ENCODE results near the gene SPATA46. TPM values are rescaled to one million over a fixed set of nuclear protein-coding genes. Genes with fewer than 3 reads are reported as not detected.
A peak's percentile ranks its signal among the peaks of the same experiment; 100 is the strongest.
"Not testable (repeated sequence)": the region's sequence is repeated elsewhere in the genome, so short reads cannot be mapped to it uniquely, and the experiment has no call there.

SPATA46 gene
- polyA plus RNA-seq, 1 donor = 1.2 TPM

GRCh38 chr1:162357681-162358266, 18.9 kb downstream of the SPATA46 start:
- WGBS (ENCODE audit: insufficient coverage, low lambda C conversion rate) = no CpG with 5 or more reads among the region's 5 CpGs
- peaks cover 6% of the 10 kb centered on the region for H3K36me3 ChIP-seq (ENCODE audit: control insufficient read depth, insufficient read depth, low read length)

DNA sequence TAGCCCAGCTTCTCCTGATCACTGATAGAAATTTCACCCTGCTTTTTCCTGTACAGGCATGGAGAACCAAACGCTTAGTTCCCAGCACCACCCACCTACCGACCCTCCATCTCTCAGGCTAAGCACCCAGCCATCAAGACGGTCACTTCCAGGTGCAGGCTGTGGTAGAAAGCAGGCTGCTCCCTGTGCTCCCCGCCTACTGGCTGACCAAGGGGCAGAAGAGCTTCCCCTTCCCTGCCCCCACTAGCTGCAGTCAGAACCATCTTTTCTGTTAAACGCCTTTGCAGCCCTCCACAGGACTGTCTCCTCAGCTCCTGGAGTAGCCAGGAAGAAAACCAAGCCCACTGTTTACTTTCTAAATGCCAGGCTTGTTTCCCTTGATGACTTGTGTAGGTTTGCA, 23.0 kb downstream of the SPATA46 start:
- Histone ChIP-seq H3K27me3 (ENCODE audit: control insufficient read depth, insufficient read depth, low read length) (no peaks in the 10 kb centered on the region), H3K9me3 (ENCODE audit: control insufficient read depth, low read depth, low read length) (no peaks in the 10 kb centered on the region), H3K27ac (ENCODE audit: low read length) (no peak overlapping the region), H3K4me1 (ENCODE audit: control insufficient read depth, insufficient read depth, low read length) (peaks cover 36% of the 10 kb centered on the region), H3K4me3 (ENCODE audit: low read length) (no peak overlapping the region), H3K36me3 (ENCODE audit: control insufficient read depth, insufficient read depth, low read length) (no peaks in the 10 kb centered on the region)
- DNase-seq = no peak
- no CpG with 5 or more reads among the region's 5 CpGs for WGBS (ENCODE audit: insufficient coverage, low lambda C conversion rate)

More at GRCh38 chr1:162357681-162358266, 18.9 kb downstream of the SPATA46 start:
- H3K4me3 ChIP-seq (ENCODE audit: low read length) = no peak overlapping the region
- H3K9me3 ChIP-seq (ENCODE audit: control insufficient read depth, low read depth, low read length) = no peaks in the 10 kb centered on the region
- peak; percentile 41 to 48 for DNase-seq
- peaks cover 15% of the 10 kb centered on the region for H3K4me1 ChIP-seq (ENCODE audit: control insufficient read depth, insufficient read depth, low read length)
- no peak overlapping the region for H3K27ac ChIP-seq (ENCODE audit: low read length)
- H3K27me3 ChIP-seq (ENCODE audit: control insufficient read depth, insufficient read depth, low read length) = no peaks in the 10 kb centered on the region

DNA sequence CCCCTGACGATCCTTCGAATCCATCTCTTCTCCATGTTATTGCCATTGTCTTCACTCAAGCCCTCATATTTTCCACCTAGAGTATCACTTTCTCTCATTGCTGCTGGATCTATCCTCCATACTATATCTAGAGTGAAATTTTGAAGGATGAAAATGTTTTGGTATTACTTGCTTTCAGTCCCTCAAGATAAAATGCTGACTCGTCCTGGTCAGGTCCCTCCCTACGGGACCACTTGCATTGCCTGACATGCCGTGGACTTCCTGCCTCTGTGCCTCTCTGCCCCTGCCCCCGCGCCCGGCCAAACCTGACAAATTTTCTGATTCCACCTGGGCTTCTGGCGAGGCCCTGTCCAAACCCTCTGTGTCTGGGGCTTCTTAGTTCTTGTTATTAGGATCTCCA, 23.6 kb downstream of the SPATA46 start:
- no peak for DNase-seq
- H3K27me3 ChIP-seq (ENCODE audit: control insufficient read depth, insufficient read depth, low read length) = no peaks in the 10 kb centered on the region
- no peaks in the 10 kb centered on the region for H3K36me3 ChIP-seq (ENCODE audit: control insufficient read depth, insufficient read depth, low read length)
- WGBS (ENCODE audit: insufficient coverage, low lambda C conversion rate) = 80% methylated on average over 1 of the region's 9 CpGs
- H3K27ac ChIP-seq (ENCODE audit: low read length) = no peak overlapping the region
- no peak overlapping the region for H3K4me3 ChIP-seq (ENCODE audit: low read length)
- H3K9me3 ChIP-seq (ENCODE audit: control insufficient read depth, low read depth, low read length) = no peaks in the 10 kb centered on the region
- peaks cover 40% of the 10 kb centered on the region for H3K4me1 ChIP-seq (ENCODE audit: control insufficient read depth, insufficient read depth, low read length)

DNA sequence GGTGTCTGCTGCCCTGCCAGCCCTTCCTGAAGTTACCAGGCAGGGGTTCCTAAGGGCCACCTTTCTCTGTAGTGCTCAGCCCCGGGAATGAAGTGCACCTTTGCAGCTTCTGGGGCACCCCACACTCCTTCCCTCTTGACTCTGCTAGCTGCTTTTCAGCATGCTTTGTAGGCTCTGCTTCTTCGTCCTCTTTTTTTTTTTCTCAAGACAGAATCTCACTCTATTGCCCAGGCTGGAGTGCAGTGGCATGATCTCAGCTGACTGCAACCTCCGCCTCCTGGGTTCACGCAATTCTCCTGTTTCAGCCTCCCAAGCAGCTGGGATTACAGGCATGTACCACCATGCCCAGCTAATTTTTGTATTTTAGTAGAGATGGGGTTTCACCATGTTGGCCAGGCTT, 24.8 kb downstream of the SPATA46 start:
- not testable (repeated sequence) for DNase-seq; H3K9me3 ChIP-seq (ENCODE audit: control insufficient read depth, low read depth, low read length); H3K36me3 ChIP-seq (ENCODE audit: control insufficient read depth, insufficient read depth, low read length); H3K27me3 ChIP-seq (ENCODE audit: control insufficient read depth, insufficient read depth, low read length); H3K4me3 ChIP-seq (ENCODE audit: low read length)
- Histone ChIP-seq H3K27ac (ENCODE audit: low read length) (peak overlapping the region; percentile 16), H3K4me1 (ENCODE audit: control insufficient read depth, insufficient read depth, low read length) (peaks cover 52% of the 10 kb centered on the region)
- WGBS (ENCODE audit: insufficient coverage, low lambda C conversion rate) = 80% methylated on average over 1 of the region's 4 CpGs

GRCh38 chr1:162351246-162351842, 25.3 kb downstream of the SPATA46 start:
- Histone ChIP-seq H3K27ac (ENCODE audit: low read length) (peak overlapping the region; percentile 16), H3K4me1 (ENCODE audit: control insufficient read depth, insufficient read depth, low read length) (peaks cover 54% of the 10 kb centered on the region), H3K27me3 (ENCODE audit: control insufficient read depth, insufficient read depth, low read length) (no peaks in the 10 kb centered on the region), H3K4me3 (ENCODE audit: low read length) (no peak overlapping the region), H3K36me3 (ENCODE audit: control insufficient read depth, insufficient read depth, low read length) (no peaks in the 10 kb centered on the region), H3K9me3 (ENCODE audit: control insufficient read depth, low read depth, low read length) (no peaks in the 10 kb centered on the region)
- peak; percentile 16 to 32 for DNase-seq
- 25% methylated on average over 4 of the region's 6 CpGs for WGBS (ENCODE audit: insufficient coverage, low lambda C conversion rate)

DNA sequence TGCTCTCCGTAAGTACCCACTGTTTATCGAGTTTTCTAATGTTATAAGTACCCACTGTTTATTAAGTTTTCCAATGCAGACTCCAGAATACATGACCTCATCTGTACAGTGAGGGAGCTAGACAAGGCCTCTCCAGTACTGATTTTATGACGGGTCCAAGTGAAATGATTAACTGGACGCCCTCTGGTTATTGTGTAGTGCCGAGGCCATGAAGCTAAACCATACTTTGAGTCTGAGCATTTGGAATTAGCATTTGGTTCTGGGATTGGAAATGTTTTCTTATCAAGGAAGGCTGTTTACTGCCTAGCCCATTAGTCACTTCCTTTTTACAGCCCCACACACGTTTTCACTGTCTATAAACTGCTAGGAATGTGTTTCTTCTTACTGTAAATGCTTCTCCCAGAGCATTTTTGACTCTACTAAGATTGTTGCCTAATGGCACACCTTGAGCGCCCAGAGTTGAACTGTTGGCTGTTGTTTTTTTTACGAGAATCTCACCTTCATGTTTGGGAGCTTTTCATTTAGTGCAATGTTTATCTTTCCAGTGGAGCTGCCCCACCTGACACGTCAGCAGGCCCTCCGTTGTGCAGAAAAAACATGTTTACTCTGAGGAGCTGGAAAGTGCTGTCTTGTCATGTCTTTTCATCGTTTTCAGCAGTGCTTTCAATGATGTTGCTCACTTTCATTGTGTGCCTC, 26.9 kb downstream of the SPATA46 start:
- 0% methylated on average over 1 of the region's 11 CpGs for WGBS (ENCODE audit: insufficient coverage, low lambda C conversion rate)
- Histone ChIP-seq H3K27me3 (ENCODE audit: control insufficient read depth, insufficient read depth, low read length) (no peaks in the 10 kb centered on the region), H3K4me1 (ENCODE audit: control insufficient read depth, insufficient read depth, low read length) (peaks cover 49% of the 10 kb centered on the region), H3K27ac (ENCODE audit: low read length) (peak overlapping the region; percentile 78), H3K9me3 (ENCODE audit: control insufficient read depth, low read depth, low read length) (no peaks in the 10 kb centered on the region), H3K36me3 (ENCODE audit: control insufficient read depth, insufficient read depth, low read length) (no peaks in the 10 kb centered on the region), H3K4me3 (ENCODE audit: low read length) (no peak overlapping the region)
- DNase-seq = peak; percentile 86 to 95

GRCh38 chr1:162347281-162347680, 29.4 kb downstream of the SPATA46 start:
- H3K36me3 ChIP-seq (ENCODE audit: control insufficient read depth, insufficient read depth, low read length) = no peaks in the 10 kb centered on the region
- peak overlapping the region; percentile 24 for H3K27ac ChIP-seq (ENCODE audit: low read length)
- no peak overlapping the region for H3K4me3 ChIP-seq (ENCODE audit: low read length)
- WGBS (ENCODE audit: insufficient coverage, low lambda C conversion rate) = 29% methylated on average over 2 of the region's 3 CpGs
- no peaks in the 10 kb centered on the region for H3K9me3 ChIP-seq (ENCODE audit: control insufficient read depth, low read depth, low read length)
- H3K27me3 ChIP-seq (ENCODE audit: control insufficient read depth, insufficient read depth, low read length) = no peaks in the 10 kb centered on the region
- H3K4me1 ChIP-seq (ENCODE audit: control insufficient read depth, insufficient read depth, low read length) = peaks cover 39% of the 10 kb centered on the region
- DNase-seq = peak; percentile 19 to 50

DNA sequence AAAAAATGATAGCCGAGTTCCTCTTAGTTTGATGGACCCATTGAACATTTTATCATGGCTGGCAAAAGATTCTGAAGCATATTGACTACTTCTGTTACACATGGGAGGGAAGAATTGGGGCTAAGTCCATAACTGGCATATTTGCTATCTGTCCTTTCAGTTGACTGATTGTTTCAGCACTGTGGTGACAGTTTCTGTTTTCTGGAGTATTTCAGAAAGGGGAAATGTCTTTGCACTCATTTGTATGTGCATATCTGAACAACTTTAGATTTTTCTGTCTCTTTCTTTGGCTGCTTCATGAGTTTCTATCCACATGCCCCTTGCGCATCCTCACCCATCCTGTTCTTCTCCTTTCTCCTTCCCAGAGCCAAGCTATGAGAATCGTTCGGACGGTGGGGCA, 33.2 kb downstream of the SPATA46 start:
- peaks cover 16% of the 10 kb centered on the region for H3K4me1 ChIP-seq (ENCODE audit: control insufficient read depth, insufficient read depth, low read length)
- H3K9me3 ChIP-seq (ENCODE audit: control insufficient read depth, low read depth, low read length) = no peaks in the 10 kb centered on the region
- no peaks in the 10 kb centered on the region for H3K27me3 ChIP-seq (ENCODE audit: control insufficient read depth, insufficient read depth, low read length)
- H3K36me3 ChIP-seq (ENCODE audit: control insufficient read depth, insufficient read depth, low read length) = no peaks in the 10 kb centered on the region
- H3K4me3 ChIP-seq (ENCODE audit: low read length) = no peak overlapping the region
- DNase-seq = no peak
- no peak overlapping the region for H3K27ac ChIP-seq (ENCODE audit: low read length)
- WGBS (ENCODE audit: insufficient coverage, low lambda C conversion rate) = no CpG with 5 or more reads among the region's 5 CpGs

- no peak for DNase-seq
- WGBS (ENCODE audit: insufficient coverage, low lambda C conversion rate) = no CpG with 5 or more reads among the region's 1 CpG
- H3K4me1 ChIP-seq (ENCODE audit: control insufficient read depth, insufficient read depth, low read length) = peaks cover 8% of the 10 kb centered on the region
- H3K4me3 ChIP-seq (ENCODE audit: low read length) = no peak overlapping the region
- H3K9me3 ChIP-seq (ENCODE audit: control insufficient read depth, low read depth, low read length) = no peaks in the 10 kb centered on the region
- no peaks in the 10 kb centered on the region for H3K36me3 ChIP-seq (ENCODE audit: control insufficient read depth, insufficient read depth, low read length)
- no peaks in the 10 kb centered on the region for H3K27me3 ChIP-seq (ENCODE audit: control insufficient read depth, insufficient read depth, low read length)
- no peak overlapping the region for H3K27ac ChIP-seq (ENCODE audit: low read length)
These were observed 34.1 kb downstream of the SPATA46 start for GRCh38 chr1:162342452-162342983.

DNA sequence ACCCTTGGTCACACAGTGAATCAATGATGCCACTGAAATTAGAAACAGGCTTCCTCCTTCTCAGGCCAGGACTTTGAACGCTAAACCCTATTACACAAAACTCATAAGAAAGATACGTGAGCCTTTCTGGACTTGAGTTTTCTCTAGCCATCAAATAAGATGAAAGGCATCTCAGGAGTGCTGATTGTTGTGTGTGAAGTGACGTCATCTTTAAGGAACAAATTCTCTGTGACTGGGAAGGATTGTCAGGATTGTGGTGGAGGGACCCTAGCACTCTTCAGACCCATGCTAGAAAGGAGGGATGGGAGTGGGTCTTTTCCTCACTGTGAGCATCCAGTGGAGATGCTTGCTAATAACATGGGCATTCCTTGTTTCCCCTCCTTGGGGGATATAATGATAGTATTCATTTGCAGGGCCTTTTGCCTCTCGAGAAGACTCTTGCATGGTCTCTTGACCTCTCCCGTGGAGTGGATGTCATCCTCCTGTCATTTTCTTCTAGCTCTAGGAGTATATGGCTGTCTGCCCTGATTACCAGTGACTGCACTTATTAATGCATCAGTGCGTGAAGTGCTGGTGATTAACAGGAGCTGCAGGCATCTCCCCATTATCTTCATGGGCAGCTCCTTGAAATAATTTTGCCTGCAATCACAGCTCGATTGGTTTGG, 39.9 kb downstream of the SPATA46 start:
- Histone ChIP-seq H3K27ac (ENCODE audit: low read length) (no peak overlapping the region), H3K27me3 (ENCODE audit: control insufficient read depth, insufficient read depth, low read length) (no peaks in the 10 kb centered on the region), H3K4me3 (ENCODE audit: low read length) (no peak overlapping the region), H3K4me1 (ENCODE audit: control insufficient read depth, insufficient read depth, low read length) (no peaks in the 10 kb centered on the region), H3K9me3 (ENCODE audit: control insufficient read depth, low read depth, low read length) (no peaks in the 10 kb centered on the region), H3K36me3 (ENCODE audit: control insufficient read depth, insufficient read depth, low read length) (no peaks in the 10 kb centered on the region)
- WGBS (ENCODE audit: insufficient coverage, low lambda C conversion rate) = no CpG with 5 or more reads among the region's 7 CpGs
- DNase-seq = no peak

All from large intestine (tissue), 3 donors.